Measurements from ENCODE around the gene PHKA2.
"Not testable (repeated sequence)": the region's sequence is repeated elsewhere in the genome, so short reads cannot be mapped to it uniquely, and the experiment has no call there.

Gene PHKA2, protein sequence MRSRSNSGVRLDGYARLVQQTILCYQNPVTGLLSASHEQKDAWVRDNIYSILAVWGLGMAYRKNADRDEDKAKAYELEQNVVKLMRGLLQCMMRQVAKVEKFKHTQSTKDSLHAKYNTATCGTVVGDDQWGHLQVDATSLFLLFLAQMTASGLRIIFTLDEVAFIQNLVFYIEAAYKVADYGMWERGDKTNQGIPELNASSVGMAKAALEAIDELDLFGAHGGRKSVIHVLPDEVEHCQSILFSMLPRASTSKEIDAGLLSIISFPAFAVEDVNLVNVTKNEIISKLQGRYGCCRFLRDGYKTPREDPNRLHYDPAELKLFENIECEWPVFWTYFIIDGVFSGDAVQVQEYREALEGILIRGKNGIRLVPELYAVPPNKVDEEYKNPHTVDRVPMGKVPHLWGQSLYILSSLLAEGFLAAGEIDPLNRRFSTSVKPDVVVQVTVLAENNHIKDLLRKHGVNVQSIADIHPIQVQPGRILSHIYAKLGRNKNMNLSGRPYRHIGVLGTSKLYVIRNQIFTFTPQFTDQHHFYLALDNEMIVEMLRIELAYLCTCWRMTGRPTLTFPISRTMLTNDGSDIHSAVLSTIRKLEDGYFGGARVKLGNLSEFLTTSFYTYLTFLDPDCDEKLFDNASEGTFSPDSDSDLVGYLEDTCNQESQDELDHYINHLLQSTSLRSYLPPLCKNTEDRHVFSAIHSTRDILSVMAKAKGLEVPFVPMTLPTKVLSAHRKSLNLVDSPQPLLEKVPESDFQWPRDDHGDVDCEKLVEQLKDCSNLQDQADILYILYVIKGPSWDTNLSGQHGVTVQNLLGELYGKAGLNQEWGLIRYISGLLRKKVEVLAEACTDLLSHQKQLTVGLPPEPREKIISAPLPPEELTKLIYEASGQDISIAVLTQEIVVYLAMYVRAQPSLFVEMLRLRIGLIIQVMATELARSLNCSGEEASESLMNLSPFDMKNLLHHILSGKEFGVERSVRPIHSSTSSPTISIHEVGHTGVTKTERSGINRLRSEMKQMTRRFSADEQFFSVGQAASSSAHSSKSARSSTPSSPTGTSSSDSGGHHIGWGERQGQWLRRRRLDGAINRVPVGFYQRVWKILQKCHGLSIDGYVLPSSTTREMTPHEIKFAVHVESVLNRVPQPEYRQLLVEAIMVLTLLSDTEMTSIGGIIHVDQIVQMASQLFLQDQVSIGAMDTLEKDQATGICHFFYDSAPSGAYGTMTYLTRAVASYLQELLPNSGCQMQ

DNA sequence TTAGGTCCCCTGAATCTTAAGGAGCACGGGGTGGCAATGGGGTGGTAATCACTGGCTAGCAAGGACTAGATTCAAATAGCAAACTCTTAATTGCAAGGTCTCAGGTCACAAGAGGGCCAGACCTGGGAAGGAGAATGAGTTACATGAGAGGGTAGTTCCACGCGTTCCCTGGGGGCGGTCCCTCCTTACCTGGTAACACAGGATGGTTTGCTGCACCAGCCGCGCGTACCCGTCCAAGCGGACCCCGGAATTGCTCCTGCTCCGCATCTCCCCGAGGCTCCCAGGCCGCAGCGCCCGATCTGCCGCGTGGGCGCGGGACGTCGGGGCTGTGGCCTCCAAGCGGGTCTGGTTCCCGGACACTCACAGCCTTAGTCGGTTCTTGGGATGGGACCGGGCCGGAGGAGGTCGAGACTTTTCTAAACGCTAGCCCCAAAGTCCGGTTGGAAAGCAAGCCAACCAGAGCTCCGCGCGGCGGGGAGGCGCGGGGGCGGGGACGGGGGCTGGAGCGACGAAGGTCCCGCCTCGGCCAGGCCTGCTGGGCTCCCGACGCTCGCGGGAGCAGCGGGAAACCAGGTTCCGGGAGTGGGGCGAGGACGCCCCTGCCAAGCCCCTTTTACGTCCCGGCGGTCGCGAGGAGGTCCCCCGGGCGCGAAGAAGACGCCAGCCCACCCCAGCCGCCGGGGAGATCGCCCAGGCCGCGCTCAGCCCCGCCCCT lies at the start of gene PHKA2:
PHKA2 (minus strand) TSS at position 449 of the 715 bp plus-strand sequence; CDS start at position 267, 182 bp downstream.
- DNase-seq, result peak in 1 of 2 donors; percentile 52

GRCh38 chrX:19030805-19031204 lies 46.9 kb upstream of the PHKA2 start:
- no peak for DNase-seq

DNA sequence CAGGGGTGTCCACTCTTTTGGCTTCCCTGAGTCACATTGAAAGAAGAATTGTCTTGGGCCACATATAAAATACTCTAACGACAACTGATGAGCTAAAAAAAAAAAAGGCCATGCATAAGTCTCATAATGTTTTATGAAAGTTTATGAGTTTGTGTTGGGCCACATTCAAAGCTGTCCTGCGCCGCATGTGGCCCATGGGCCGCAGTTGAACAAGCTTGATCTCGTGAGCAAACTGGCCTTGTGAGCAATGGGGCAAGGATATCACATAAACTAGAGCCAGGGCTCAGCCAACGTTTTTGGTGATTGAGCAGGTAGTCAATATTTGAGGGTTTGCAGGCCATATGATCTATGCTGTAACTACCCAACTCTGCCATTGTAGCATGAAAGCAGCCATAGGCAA lies 44.6 kb upstream of the PHKA2 start:
- no peak for DNase-seq

- no peak for DNase-seq
These were observed 40.5 kb upstream of the PHKA2 start for GRCh38 chrX:19024366-19024765.

DNA sequence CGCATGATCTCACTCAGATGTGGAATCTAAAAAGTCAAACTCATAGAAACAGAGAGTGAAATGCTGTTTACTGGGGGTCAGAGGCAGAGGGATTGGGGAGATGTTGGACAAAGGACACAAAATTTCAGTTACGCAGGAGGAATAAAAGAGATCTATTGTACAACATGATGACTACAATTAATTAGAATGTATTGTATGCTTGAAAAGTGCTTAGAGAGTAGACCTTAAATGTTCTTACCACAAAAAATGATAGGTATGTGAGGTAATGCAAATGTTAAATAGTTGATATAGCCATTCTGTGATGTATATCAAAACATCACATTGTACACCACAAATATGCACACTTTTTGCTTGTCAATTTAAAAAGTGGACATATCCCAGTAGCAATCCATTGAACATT lies 36.1 kb upstream of the PHKA2 start:
- DNase-seq, result no peak

- no peak for DNase-seq
These were observed 33.4 kb upstream of the PHKA2 start for GRCh38 chrX:19017271-19017670.

- not testable (repeated sequence) for DNase-seq
These were observed 32.7 kb upstream of the PHKA2 start for GRCh38 chrX:19016614-19017013.

DNA sequence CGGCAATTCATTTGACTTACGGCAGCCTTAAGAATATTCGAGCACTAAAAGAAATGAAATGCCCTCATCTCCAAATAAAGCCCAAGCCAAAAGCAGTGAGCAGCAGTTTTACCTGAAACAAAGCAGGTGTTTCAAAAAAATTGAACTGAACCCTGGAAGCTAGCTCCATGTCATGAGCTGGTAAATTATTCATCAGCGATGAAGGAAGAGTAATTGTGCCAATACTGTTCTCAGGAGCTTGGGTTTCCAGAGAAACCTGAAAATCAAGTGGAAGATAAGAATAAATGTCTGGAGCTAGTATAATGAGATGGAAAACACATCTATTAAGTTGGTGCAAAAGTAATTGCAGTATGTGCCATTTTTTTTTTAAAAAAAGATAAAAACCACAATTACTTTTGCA lies 24.0 kb upstream of the PHKA2 start:
- DNase-seq, result no peak

GRCh38 chrX:19007011-19007410 lies 23.1 kb upstream of the PHKA2 start:
- no peak for DNase-seq

DNA sequence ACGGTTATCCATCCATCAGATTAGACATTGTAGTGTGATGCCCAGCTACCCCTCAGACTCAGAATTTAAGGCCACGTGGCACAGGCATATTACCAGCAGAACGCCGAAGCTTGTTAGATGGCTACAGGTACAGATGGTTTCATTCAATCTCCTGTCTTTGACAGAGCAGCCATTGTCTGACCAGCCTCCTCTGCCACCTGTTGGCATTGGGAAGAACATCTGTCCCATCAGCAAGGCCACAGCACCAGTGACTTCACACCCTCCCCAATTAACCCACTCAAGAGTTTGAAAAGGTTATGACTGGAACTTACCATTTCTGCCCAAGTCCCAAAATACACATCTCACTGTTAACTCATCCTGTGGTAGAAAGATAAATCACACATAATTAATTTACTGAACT lies 22.0 kb upstream of the PHKA2 start:
- no peak for DNase-seq

DNA sequence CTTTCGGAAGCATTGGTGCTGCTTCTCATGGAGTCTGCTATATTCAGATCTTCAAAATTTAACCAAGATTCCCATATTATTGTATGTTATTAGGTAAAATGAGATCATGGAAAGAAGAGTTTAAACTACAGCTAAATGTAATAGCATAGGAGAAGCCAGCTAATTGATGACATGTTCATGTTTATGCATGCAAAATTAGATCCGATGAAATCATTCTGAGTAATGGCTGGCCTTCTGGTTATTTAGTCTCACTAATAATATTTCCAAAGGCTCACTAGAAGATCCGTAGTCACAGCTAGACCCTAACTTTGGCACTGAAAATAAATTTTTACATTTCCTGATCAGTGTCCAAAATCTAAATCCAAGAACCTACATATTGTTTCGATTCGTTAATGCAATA lies 19.8 kb upstream of the PHKA2 start:
- DNase-seq, result no peak

DNA sequence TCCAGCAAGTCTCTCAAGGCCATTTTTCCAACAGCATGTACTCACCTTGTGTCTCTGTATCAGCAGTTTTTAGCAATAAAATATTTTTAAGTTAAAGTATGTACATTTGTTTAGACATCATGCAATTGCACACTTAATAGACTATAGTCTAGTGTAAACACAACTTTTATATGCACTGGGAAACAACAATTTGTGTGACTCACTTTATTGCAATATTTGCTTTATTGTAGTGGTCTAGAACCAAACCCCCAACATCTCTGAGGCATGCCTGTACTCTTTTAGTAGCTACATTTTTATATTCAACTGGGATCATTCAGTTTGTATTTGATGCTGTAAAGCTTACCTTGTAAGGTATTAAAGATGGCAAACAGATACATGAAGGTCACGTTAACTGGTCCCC lies 14.7 kb upstream of the PHKA2 start:
- no peak for DNase-seq

GRCh38 chrX:18997916-18998315 lies 14.0 kb upstream of the PHKA2 start:
- no peak for DNase-seq

DNA sequence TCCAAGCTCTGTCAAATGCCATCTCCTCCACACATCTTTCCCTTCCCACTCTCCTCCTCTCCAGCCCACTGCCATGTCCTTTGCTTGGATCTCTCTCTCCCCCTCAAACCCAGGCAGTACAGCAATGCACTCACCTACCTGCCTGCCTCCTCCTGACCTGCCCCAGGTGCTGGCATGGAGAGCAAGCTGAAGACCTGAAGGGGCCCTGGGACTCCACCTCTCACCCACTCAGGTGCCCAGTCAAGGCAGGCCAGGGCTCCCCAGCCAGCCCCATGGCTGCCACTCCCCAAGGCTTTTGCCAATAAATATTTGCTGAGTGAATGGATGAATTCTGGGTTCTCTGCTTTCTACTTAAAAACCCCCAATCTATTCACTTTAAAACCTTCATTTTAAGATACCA lies 12.6 kb upstream of the PHKA2 start:
- DNase-seq, result no peak

GRCh38 chrX:18995221-18995620 lies 11.3 kb upstream of the PHKA2 start:
- no peak for DNase-seq

DNA sequence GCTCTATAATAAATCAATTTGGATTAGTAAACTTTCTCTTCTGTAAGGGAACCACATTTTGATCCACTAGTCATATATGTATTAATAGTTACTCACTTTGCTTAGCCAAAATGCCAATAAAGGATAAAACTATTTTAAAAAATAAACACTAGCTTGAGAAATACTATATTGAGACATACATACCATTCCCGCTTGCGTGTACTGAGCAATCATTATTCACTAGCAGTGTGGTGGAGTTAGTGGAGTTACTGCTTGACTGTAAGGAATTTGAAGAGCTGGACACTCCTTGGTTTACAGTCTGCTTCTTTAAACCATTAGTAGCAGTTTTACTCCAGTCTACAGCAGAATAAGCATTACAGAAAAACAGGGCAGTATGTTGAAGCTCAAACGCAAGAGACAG lies 10.8 kb upstream of the PHKA2 start:
- DNase-seq, result no peak

DNA sequence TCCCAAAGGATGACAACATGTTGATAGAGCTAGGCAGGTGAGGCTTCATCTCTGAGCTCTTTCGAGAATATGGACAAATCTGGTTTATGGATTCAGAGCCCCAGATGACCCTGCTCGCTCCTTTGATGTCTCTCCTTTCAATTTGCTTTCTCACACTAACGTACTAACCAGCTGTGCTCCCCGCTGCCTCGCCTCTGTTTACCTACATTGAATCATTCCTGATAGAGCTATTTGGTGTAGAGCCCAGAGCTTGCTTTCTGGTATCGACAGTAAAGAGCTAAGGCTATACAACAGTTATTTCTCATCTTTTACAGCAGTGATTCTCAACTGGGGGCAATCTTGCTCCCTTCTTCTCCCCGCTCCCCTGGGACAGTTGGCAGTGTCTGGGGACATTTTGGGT lies 8.9 kb upstream of the PHKA2 start:
- no peak for DNase-seq

DNA sequence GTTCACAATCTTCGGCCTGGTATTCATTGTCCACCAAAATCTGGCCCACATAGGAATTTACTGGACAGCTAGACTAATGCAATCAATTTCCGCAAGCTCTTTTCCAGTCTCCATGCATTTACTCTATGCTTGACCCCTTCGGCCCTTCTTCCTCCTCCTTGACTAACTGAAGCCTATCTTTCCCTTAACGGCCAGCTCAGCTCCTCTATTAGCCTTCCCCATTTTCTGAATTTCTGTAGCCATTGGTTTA lies 1.2 kb upstream of the PHKA2 start:
- DNase-seq, result no peak

GRCh38 chrX:18984381-18985185 lies 669 bp upstream of the PHKA2 start:
- DNase-seq, result peak; percentile 59 to 81

- DNase-seq, result no peak
These were observed 2.6 kb downstream of the PHKA2 start for GRCh38 chrX:18981124-18981807.

- DNase-seq, result not testable (repeated sequence)
These were observed 3.7 kb downstream of the PHKA2 start for GRCh38 chrX:18980262-18980661.
